Umbilical cord (tissue), 2 donors: Measurements from ENCODE around the gene GALM. TPM values are rescaled to one million over a fixed set of nuclear protein-coding genes. Genes with fewer than 3 reads are reported as not detected.
"Not testable (repeated sequence)": the region's sequence is repeated elsewhere in the genome, so short reads cannot be mapped to it uniquely, and the experiment has no call there.

ENCODE experiments used
- DNase-seq: peaks from one replicate; pipeline ENCODE4 v3.0.0-alpha.2; 2015; ENCODE audit warnings: low spot score
- total RNA-seq: library from RNA; depleted of rRNA; stranded (reverse); fragments of >200 nt; gene quantifications from one replicate; pipeline ENCODE4 v1.2.3, GENCODE V29; 2014; ENCODE audit warnings: low replicate concordance; ENCODE audit not compliant: insufficient read depth

The GALM gene
- total RNA-seq, 1 donor from 2014 or later = 15.4 TPM

GRCh38 chr2:38709567-38710194, 43.8 kb downstream of the GALM start:
- no peak for DNase-seq

- no peak for DNase-seq
Measured at GRCh38 chr2:38711558-38711957, 45.6 kb downstream of the GALM start.

- no peak for DNase-seq
Measured at GRCh38 chr2:38712413-38712812, 46.5 kb downstream of the GALM start.

- DNase-seq = no peak
Measured at GRCh38 chr2:38712871-38713270, 47.0 kb downstream of the GALM start.

GRCh38 chr2:38713338-38713737, 47.4 kb downstream of the GALM start:
- no peak for DNase-seq

GRCh38 chr2:38714941-38715340, 49.0 kb downstream of the GALM start:
- not testable (repeated sequence) for DNase-seq

GRCh38 chr2:38716185-38716584, 50.3 kb downstream of the GALM start:
- no peak for DNase-seq

- DNase-seq = no peak
Measured at GRCh38 chr2:38718601-38719000, 52.7 kb downstream of the GALM start.

GRCh38 chr2:38719706-38720105, 53.8 kb downstream of the GALM start:
- DNase-seq = no peak

GRCh38 chr2:38720613-38721241, 54.8 kb downstream of the GALM start:
- DNase-seq = peak; percentile 44

- DNase-seq = no peak
Measured at GRCh38 chr2:38722271-38723061, 56.6 kb downstream of the GALM start.

GRCh38 chr2:38723173-38723572, 57.3 kb downstream of the GALM start:
- no peak for DNase-seq

- no peak for DNase-seq
Measured at GRCh38 chr2:38727661-38728060, 61.7 kb downstream of the GALM start.

GRCh38 chr2:38728694-38729093, 62.8 kb downstream of the GALM start:
- no peak for DNase-seq

GRCh38 chr2:38731090-38731489, 65.2 kb downstream of the GALM start:
- no peak for DNase-seq

- no peak for DNase-seq
Measured at GRCh38 chr2:38731684-38732221, 65.8 kb downstream of the GALM start.

- DNase-seq = no peak
Measured at GRCh38 chr2:38733300-38733971, 67.5 kb downstream of the GALM start.

- no peak for DNase-seq
Measured at GRCh38 chr2:38734299-38735058, 68.6 kb downstream of the GALM start.

GRCh38 chr2:38735999-38736320, 70.0 kb downstream of the GALM start:
- no peak for DNase-seq

- DNase-seq = not testable (repeated sequence)
Measured at GRCh38 chr2:38737000-38737698, 71.2 kb downstream of the GALM start.

GRCh38 chr2:38737925-38738324, 72.0 kb downstream of the GALM start:
- no peak for DNase-seq
